GM12865 (cell line): ENCODE measurements around the gene COX7A2L.

Experiments used
- DNase-seq: peaks from one replicate; pipeline ENCODE4 v3.0.0; 2010; ENCODE audit warnings: low read depth
- H3K4me3 ChIP-seq: 2 replicates; pipeline ENCODE4 v1.5.1; 2011; ENCODE audit warnings: mild to moderate bottlenecking, low read depth, low read length, control low read depth
- CTCF ChIP-seq: IDR thresholded peaks from 2 replicates; pipeline ENCODE4 v1.5.1; 2011; ENCODE audit warnings: low read length, control low read depth, low read depth, inconsistent platforms; ENCODE audit not compliant: insufficient read depth; ENCODE audit errors: missing control alignments

Gene COX7A2L

GRCh38 chr2:42317486-42317885 lies 43.5 kb downstream of the COX7A2L start:
- no peak overlapping the region for H3K4me3 ChIP-seq
- TF ChIP-seq CTCF = no peak

GRCh38 chr2:42316910-42317309 lies 44.1 kb downstream of the COX7A2L start:
- H3K4me3 ChIP-seq = no peak overlapping the region
- no peak for DNase-seq
- TF ChIP-seq CTCF = no peak

More at GRCh38 chr2:42317486-42317885, 43.5 kb downstream of the COX7A2L start:
- DNase-seq = no peak

- H3K4me3 ChIP-seq = no peak overlapping the region
- no peak for DNase-seq
- no peak for TF ChIP-seq CTCF
Measured at GRCh38 chr2:42315844-42316470, 45.1 kb downstream of the COX7A2L start.

- H3K4me3 ChIP-seq = no peak overlapping the region
- no peak for DNase-seq
- TF ChIP-seq CTCF = no peak
Measured at GRCh38 chr2:42314892-42315468, 46.0 kb downstream of the COX7A2L start.

- no peak for DNase-seq
- no peak overlapping the region for H3K4me3 ChIP-seq
- no peak for TF ChIP-seq CTCF
Measured at GRCh38 chr2:42312106-42312505, 48.9 kb downstream of the COX7A2L start.

GRCh38 chr2:42310007-42310515 lies 51.0 kb downstream of the COX7A2L start:
- no peak overlapping the region for H3K4me3 ChIP-seq
- DNase-seq = no peak
- no peak for TF ChIP-seq CTCF
